GM21367 (cell line): Measurements from ENCODE around the gene PPDPF.

ENCODE experiments used
- ATAC-seq: cut with Tn5 transposase; IDR thresholded peaks from one replicate; pipeline ENCODE4 v1.9.1; 2021; ENCODE audit not compliant: unreplicated experiment

PPDPF gene

DNA sequence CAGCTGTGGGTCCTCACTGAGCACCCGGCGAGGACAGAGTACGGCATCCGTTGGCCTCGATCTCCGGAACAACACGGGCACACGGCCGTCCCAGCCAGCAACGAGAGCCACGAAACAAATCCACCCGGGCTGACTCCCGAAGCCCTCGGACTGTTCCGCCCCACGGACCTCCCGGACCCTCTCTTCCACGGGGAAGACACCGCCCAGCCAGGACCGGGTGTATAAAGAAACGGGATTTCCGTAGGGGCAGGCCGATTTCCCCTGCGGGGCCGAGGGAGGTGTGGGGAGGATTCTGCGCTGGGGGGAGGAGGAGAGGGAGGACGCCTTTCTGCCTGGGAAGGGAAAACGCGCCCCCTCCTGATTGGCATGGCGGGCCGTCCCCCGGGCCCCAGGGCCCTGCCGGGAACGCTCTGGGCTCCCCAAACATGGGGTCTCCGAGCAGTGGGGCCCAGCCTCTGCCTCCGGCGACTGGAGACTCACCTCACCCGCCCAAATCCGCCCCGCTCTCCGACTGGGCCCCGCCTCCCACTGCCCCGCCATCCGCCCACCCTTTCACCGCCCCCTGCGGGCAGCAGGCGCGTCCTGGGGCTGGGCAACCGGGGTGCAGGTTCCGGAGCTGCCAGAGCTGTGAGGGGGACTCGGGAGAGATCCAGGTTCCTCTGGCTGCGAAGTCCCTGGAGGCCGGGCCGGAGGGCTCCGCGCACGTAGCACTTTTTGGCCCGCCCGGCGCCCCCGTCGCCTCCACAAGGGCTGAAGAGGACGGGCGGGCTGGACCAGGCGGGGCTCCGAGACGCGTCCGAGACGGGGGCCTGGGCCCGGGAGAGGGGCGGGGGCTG is 679 bp upstream of the PPDPF start:
- ATAC-seq, result peak; percentile 25

- peak; percentile 34 for ATAC-seq
Measured at GRCh38 chr20:63520934-63521601, 503 bp downstream of the PPDPF start.

GRCh38 chr20:63521602-63522001 is 1.0 kb downstream of the PPDPF start:
- no peak for ATAC-seq

- no peak for ATAC-seq
Measured at GRCh38 chr20:63522091-63522868, 1.7 kb downstream of the PPDPF start.

- no peak for ATAC-seq
Measured at GRCh38 chr20:63522981-63523611, 2.5 kb downstream of the PPDPF start.

DNA sequence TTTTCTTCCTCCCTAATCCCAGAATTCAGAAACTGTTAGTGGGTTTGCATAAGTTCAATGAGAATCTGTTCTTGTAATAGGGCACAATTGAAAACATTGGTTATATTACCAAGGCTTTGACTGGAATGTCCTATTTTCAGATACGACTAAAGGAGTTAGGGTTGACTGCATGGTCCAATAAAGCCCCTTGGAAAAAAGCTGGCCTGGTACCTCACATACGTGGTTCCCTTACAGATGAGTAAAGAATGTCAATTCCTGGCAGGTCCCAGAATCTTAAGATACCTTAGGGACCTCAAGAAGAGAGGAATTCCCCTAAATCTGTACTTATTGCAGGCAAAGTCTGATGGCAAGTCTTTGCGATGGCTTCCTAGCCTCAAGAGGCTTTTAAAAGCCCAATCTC is 4.6 kb downstream of the PPDPF start:
- no peak for ATAC-seq

GRCh38 chr20:63525971-63526370 is 5.4 kb downstream of the PPDPF start:
- no peak for ATAC-seq

- no peak for ATAC-seq
Measured at GRCh38 chr20:63527184-63527583, 6.6 kb downstream of the PPDPF start.

GRCh38 chr20:63529180-63529860 is 8.8 kb downstream of the PPDPF start:
- no peak for ATAC-seq

DNA sequence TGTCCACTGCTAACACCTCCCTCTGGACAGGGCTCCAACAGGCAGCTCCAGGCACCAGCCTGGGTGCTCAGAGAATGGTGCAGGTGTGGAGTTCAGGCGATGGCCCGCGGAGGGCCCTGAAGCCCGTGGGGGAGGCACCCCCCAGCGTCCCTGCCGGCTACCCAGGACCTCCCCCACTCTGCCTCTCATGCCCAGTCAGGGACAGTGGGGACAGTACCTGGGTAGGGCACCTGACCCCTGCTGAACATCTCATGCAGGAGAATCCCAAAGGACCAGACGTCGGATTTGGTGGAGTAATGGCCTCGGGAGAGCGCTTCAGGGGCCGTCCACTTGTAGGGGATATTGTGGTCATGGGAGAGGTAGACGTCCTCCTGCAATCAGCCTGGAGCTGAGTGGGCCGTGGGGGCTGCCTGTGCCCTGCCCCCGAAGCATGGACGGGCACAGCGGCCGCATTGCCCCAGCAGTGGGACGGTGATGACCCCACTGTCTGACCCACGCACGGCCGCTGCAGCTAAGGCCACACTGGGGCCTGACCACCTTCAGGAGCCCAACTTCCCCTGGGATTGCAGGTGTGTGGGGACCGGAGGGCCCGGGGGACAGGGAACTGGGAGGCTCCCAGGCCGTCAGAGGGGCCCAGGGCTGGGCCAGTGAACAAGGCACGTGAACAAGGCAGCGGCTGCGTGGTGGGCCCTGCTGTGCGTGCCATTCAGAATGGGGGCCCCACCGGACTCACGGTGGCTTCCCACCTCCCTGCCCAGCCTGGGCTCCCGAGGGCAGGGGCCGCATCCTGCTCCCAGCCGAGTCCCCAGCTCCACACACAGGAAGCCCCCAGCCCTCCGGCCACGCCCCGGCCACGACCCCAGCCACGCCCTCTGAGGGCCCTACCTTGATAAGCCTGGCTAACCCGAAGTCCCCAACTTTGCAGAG is 9.6 kb downstream of the PPDPF start:
- ATAC-seq, result no peak

DNA sequence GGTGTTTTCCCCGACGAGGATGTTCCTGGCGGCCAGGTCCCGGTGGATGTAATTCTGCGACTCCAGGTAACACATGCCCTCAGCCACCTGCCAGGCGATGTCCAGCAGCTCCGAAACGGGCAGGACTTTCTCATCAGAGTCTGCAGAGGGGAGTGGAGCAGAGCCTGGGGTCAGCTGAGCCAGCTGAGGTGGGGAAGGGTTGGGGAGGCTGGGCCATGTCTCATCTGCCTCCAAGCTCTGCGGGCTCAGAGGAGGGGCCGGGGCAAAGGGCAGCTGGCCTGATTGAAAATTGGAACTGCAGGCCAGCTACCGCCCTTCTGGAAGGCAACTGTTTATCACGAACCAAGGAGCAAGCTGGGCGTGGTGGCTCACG is 10.2 kb downstream of the PPDPF start:
- ATAC-seq, result no peak

DNA sequence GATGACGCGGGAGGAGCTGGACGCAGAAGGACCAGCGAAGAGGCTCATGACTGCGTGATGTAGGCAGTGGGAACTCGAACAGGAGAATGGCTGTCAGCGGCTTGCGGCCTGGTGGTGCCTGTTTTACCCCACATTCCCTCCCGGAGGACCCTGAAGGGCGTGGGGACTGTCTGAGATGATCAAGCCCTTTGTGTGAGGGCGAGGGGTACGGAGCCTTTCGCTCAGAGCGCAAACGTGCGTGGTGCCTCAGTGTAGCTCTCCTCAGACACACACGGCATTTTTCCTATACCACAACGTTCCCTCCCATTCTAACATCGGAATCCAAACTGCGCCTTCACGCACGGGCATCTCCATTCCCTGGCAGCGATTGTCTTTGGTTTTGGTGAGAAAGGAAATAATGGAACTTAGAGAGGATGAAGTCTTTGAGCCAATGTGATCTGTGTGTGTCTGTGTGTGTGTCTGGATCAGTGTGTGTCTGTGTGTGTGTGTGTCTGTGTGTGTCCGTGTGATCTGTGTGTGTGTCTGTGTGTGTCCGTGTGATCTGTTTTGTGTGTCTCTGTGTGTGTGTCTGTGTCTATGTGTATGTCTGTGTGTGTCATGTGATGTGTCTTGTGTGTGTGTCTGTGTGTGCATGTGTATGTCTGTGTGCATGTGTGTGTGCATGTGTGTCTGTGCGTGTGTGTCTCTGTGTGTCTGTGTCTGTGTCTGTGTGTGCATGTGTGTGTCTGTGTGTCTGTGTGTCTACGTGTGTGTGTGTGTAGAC is 11.3 kb downstream of the PPDPF start:
- ATAC-seq, result no peak

DNA sequence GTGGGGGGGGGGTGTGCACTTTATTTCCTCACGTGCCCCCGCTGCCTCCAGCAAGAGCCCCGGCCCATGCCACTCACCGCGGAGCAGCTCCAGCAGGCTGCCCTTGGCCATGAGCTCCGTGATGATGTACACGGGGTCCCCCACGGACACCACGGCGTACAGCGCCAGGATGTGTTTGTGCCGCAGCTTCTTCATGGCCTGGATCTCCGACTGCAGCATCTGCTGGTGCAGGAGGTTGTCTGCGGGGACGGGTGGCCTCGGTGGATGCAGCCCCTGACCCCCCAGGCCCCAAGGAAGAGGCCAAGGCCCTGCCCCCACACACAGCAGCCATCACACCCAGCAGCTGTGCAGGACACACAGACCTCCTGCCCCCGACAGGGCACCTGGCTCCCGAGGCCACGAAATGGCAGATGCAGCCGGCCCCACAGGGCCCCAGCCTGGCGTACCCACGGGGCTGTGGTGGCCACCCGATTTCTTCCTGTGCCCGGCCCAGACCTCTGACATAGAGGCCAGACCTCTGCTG is 11.9 kb downstream of the PPDPF start:
- ATAC-seq, result no peak

DNA sequence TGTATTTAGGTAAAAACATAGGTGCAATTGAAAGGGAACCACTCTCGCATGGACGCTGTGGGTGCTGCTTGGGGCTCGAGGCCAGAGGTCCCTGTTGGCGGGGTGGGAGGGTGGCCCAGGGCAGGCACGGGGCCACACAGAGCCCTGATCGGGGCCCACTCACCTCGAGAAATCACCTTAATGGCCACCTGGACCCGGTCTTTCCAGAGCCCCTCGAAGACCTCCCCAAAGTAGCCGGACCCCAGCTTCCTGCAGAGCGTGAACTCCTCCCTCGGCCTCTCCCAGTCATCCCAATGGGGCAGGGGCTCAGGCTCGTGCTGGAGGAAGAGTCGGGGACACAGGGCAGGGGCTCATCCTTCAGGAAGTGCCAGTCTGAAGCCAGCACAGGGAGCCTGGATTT is 12.8 kb downstream of the PPDPF start:
- ATAC-seq, result no peak

DNA sequence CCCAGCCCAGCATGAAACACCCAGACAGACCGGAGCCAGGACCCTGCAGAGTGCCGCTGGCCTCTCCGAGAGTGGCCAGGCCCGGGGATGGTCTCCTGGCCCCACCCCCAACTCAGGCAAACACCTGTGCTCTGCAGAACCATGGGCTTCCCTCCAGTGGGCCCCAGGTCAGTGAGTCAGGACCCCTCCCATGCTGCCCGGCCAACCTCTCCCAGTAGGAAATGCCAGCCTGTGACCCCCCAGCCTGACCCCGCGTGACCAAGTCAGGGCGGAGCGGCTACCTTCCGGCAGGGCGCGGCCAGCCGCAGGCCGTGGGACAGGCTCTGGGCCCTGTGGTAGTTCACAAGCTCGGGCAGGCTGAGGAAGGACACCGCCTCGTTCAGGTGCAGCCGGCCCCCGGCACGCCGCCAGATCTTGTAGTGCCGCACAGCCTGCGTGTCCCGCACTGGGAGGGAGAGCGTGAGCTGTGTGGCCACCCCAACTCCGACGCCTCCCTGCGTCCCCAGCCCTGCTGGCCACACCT is 13.4 kb downstream of the PPDPF start:
- ATAC-seq, result no peak

GRCh38 chr20:63534427-63534830 is 13.9 kb downstream of the PPDPF start:
- ATAC-seq, result no peak

DNA sequence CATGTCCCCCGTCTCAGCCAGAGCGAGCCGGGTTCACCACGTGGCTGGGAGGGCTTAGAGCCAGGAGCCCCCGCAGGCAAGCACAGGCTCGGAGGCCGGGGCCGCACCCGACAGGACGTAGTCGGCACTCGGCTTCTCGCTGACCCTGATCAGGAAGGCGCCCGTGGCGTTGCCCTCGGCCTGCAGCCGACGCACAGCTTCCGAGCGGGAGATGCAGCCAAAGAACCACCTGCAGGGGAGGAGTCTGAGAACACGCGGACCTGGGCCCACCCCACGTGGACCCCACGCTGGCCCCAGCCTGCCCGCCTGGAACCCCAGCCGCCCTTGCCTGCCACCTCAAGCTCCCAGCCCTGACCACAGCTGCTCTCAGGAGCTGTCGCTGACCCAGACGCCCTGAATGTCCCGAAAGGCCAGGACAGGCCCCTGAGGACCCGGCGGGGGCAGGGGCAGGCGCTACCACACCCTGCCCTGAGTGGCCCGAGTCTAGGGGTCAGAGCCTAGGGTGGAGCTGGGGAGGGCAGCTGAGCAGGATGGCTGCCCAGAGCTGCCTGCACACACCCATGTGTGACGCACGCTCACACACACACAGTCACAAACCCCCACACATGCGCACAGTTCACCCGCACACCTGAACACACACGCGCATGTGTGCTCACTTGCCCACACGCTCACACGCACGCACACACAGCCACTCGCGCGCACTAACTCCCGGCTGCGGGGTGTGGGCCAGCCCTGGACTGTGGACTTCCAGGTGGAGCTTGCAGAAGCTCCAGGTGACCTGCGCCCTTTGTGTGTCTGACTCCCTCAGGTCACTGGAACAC is 14.5 kb downstream of the PPDPF start:
- no peak for ATAC-seq
